Upper lobe of left lung (tissue), 6 donors: Measurements from ENCODE around the gene RIT2. TPM values are rescaled to one million over a fixed set of nuclear protein-coding genes. Genes with fewer than 3 reads are reported as not detected.
A peak's percentile ranks its signal among the peaks of the same experiment; 100 is the strongest.

Experiments
- ATAC-seq, 2 donors: fragments of 200-7000 bp; cut with Tn5 transposase; one replicate each; pipeline ENCODE4 v1.9.1; 2022; ENCODE audit warnings: mild to moderate bottlenecking in 2 of 2, moderate library complexity in 2 of 2; ENCODE audit not compliant: low FRiP score in 2 of 2
- DNase-seq, 2 donors: peaks; one replicate each; pipeline ENCODE4 v3.0.0-alpha.2; 2019 to 2020
- H3K27ac ChIP-seq, 4 donors: fragments of 200-600 bp; sonication (generic); one replicate each; pipeline ENCODE4 v1.5.1; 2016 to 2019
- H3K27me3 ChIP-seq, 4 donors: fragments of 200-600 bp; sonication (generic); one replicate each; pipeline ENCODE4 v1.5.1; 2017 to 2019
- H3K36me3 ChIP-seq, 4 donors: fragments of 200-600 bp; sonication (generic); one replicate each; pipeline ENCODE4 v1.5.1; 2016 to 2019
- H3K4me1 ChIP-seq, 4 donors: fragments of 200-600 bp; sonication (generic); one replicate each; pipeline ENCODE4 v1.5.1; 2018 to 2019
- H3K4me3 ChIP-seq, 4 donors: fragments of 200-600 bp; sonication (generic); one replicate each; pipeline ENCODE4 v1.5.1; 2017 to 2019; ENCODE audit warnings: mild to moderate bottlenecking in 2 of 4, moderate library complexity in 1 of 4
- H3K9me3 ChIP-seq, 4 donors: fragments of 200-600 bp; sonication (generic); one replicate each; pipeline ENCODE4 v1.5.1; 2018 to 2019
- EP300 ChIP-seq, 4 donors: sonication (generic); formaldehyde crosslinking; IDR thresholded peaks; one replicate each; pipeline ENCODE4 v1.5.1; 2017; ENCODE audit warnings: antibody characterized with exemption in 4 of 4, control low read depth in 2 of 4
- POLR2A ChIP-seq, 4 donors: fragments of 450-650 bp; IDR thresholded peaks; one replicate each; pipeline ENCODE4 v1.5.1; 2016 to 2017; ENCODE audit warnings: antibody characterized with exemption in 4 of 4, mild to moderate bottlenecking in 2 of 4
- POLR2AphosphoS5 ChIP-seq, 2 donors: sonication (generic); formaldehyde crosslinking; IDR thresholded peaks; one replicate each; pipeline ENCODE4 v1.5.1; 2017; ENCODE audit warnings: antibody characterized with exemption in 2 of 2
- WGBS, 2 donors: methylation state at CpG; one replicate each; pipeline ENCODE4 v1.1.5; 2017 to 2018; 5-methylcytosine and 5-hydroxymethylcytosine counted together
- total RNA-seq, 6 donors: library from RNA; depleted of rRNA in 4 of 6; stranded (reverse); fragments of >200 nt in 4 of 6; gene quantifications; one replicate each; pipeline versions ENCODE4 v1.1.0 to v1.2.1, GENCODE V29; 2016 to 2021
- TF ChIP-seq, protein P1 (sequence below), 6 experiments: fragments of 450-650 bp in 4 of 6; fragments of 200-600 bp in 2 of 6; sonication (generic) in 2 of 6; IDR thresholded peaks; one replicate each; pipeline ENCODE4 v1.5.1; 2016 to 2019; ENCODE audit warnings: antibody characterized with exemption in 6 of 6
- donor health status: DM: no; HTN: no; CAD: no; lungs with moderate emphysema.
- donor health status: DM: no; HTN: yes; CAD: no; lungs with severe emphysema.

The RIT2 gene
- total RNA-seq, 6 donors from 2014 or later, result not detected

DNA sequence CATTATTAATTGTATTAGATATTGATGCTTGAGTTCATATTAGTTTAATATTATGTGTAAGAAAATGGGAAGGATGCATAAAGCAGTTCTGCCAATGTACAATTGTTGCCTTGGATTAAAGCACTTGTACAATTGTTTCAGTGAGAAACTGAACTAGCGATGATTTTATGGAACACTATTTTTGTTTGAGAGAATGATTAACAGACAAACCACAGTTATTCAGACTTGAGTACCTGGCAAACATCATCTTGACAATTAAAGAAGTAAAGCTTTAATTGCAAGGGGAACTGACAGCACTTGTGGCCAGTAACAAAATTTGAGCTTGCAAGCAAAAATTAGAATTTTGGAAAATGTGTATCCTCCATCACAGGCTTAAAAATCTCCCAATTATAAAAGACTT lies 214.3 kb downstream of the RIT2 start:
- Histone ChIP-seq H3K4me3 (no peak overlapping the region), H3K27ac (no peak overlapping the region), H3K9me3 (no peaks in the 10 kb centered on the region), H3K27me3 (no peaks in the 10 kb centered on the region), H3K36me3 (no peaks in the 10 kb centered on the region), H3K4me1 (no peaks in the 10 kb centered on the region)
- WGBS, 2 donors, result 75 to 91% methylated on average over 1 of the region's 1 CpG
- DNase-seq, result no peak
- no peak for TF ChIP-seq EP300 (IDR thresholded peaks at IDR 0.05)
- no peak for TF ChIP-seq POLR2A (IDR thresholded peaks at IDR 0.05)
- TF ChIP-seq POLR2AphosphoS5 (IDR thresholded peaks at IDR 0.05), result no peak
- TF ChIP-seq, protein P1, sequence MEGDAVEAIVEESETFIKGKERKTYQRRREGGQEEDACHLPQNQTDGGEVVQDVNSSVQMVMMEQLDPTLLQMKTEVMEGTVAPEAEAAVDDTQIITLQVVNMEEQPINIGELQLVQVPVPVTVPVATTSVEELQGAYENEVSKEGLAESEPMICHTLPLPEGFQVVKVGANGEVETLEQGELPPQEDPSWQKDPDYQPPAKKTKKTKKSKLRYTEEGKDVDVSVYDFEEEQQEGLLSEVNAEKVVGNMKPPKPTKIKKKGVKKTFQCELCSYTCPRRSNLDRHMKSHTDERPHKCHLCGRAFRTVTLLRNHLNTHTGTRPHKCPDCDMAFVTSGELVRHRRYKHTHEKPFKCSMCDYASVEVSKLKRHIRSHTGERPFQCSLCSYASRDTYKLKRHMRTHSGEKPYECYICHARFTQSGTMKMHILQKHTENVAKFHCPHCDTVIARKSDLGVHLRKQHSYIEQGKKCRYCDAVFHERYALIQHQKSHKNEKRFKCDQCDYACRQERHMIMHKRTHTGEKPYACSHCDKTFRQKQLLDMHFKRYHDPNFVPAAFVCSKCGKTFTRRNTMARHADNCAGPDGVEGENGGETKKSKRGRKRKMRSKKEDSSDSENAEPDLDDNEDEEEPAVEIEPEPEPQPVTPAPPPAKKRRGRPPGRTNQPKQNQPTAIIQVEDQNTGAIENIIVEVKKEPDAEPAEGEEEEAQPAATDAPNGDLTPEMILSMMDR (IDR thresholded peaks at IDR 0.05), result no peak
- no peak for ATAC-seq

DNA sequence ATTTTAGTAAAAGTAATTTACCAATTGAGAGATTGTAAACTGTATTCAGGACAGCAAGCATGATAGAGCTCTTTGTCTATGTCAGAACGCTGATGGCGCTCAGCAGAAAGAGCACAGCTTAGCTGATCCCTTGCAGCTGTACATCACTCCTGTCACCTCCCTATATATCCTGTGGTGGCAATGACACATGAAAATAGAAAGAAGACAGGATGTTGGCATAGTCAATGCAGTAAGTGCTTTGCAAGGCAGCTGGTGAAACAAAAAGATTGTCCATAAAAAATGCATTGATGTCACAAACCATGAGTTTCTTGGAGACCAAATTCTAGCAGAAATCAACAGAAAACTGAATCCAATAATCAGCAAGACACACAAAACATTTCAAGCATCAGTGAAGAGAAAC lies 221.5 kb downstream of the RIT2 start:
- Histone ChIP-seq H3K4me3 (no peak overlapping the region), H3K4me1 (no peaks in the 10 kb centered on the region), H3K27ac (no peak overlapping the region), H3K9me3 (no peaks in the 10 kb centered on the region), H3K27me3 (no peaks in the 10 kb centered on the region), H3K36me3 (no peaks in the 10 kb centered on the region)
- TF ChIP-seq, protein P1 (IDR thresholded peaks at IDR 0.05), result no peak
- TF ChIP-seq POLR2A (IDR thresholded peaks at IDR 0.05) (no peak), EP300 (IDR thresholded peaks at IDR 0.05) (no peak), POLR2AphosphoS5 (IDR thresholded peaks at IDR 0.05) (no peak)
- no peak for ATAC-seq
- DNase-seq, result no peak
- WGBS, 2 donors, result 74 to 86% methylated on average over 2 of the region's 2 CpGs

- Histone ChIP-seq H3K27me3 (no peaks in the 10 kb centered on the region), H3K4me1 (no peaks in the 10 kb centered on the region), H3K9me3 (no peaks in the 10 kb centered on the region), H3K4me3 (no peak overlapping the region), H3K27ac (no peak overlapping the region), H3K36me3 (no peaks in the 10 kb centered on the region)
- DNase-seq (no peak), ATAC-seq (no peak)
- TF ChIP-seq, protein P1 (IDR thresholded peaks at IDR 0.05), result no peak
- TF ChIP-seq POLR2AphosphoS5 (IDR thresholded peaks at IDR 0.05) (no peak), POLR2A (IDR thresholded peaks at IDR 0.05) (no peak), EP300 (IDR thresholded peaks at IDR 0.05) (no peak)
- WGBS, 2 donors, result 0 to 85% methylated on average over 1 of the region's 1 CpG
Measured at GRCh38 chr18:42892181-42892580, 223.3 kb downstream of the RIT2 start.

GRCh38 chr18:42891705-42892104 lies 223.8 kb downstream of the RIT2 start:
- WGBS, 2 donors, result 70 to 81% methylated on average over 3 of the region's 3 CpGs
- DNase-seq, result no peak
- Histone ChIP-seq H3K9me3 (no peaks in the 10 kb centered on the region), H3K4me1 (no peaks in the 10 kb centered on the region), H3K27me3 (no peaks in the 10 kb centered on the region), H3K27ac (no peak overlapping the region), H3K4me3 (no peak overlapping the region), H3K36me3 (no peaks in the 10 kb centered on the region)
- TF ChIP-seq EP300 (IDR thresholded peaks at IDR 0.05) (no peak), POLR2AphosphoS5 (IDR thresholded peaks at IDR 0.05) (no peak), POLR2A (IDR thresholded peaks at IDR 0.05) (no peak)
- TF ChIP-seq, protein P1 (IDR thresholded peaks at IDR 0.05), result no peak
- no peak for ATAC-seq

GRCh38 chr18:42883169-42883568 lies 232.3 kb downstream of the RIT2 start:
- Histone ChIP-seq H3K27ac (no peak overlapping the region), H3K36me3 (no peaks in the 10 kb centered on the region), H3K27me3 (no peaks in the 10 kb centered on the region), H3K4me1 (no peaks in the 10 kb centered on the region), H3K9me3 (no peaks in the 10 kb centered on the region), H3K4me3 (no peak overlapping the region)
- ATAC-seq (peak in 1 of 2 donors; percentile 39), DNase-seq (no peak)
- no peak for TF ChIP-seq POLR2AphosphoS5 (IDR thresholded peaks at IDR 0.05)
- TF ChIP-seq EP300 (IDR thresholded peaks at IDR 0.05), result no peak
- TF ChIP-seq POLR2A (IDR thresholded peaks at IDR 0.05), result no peak
- TF ChIP-seq, protein P1 (IDR thresholded peaks at IDR 0.05), result no peak
- 74 to 81% methylated on average over 3 of the region's 3 CpGs for WGBS, 2 donors
